Omental fat pad (tissue), 4 donors: ENCODE results near the gene RECQL5. TPM values are rescaled to one million over a fixed set of nuclear protein-coding genes. Genes with fewer than 3 reads are reported as not detected.

Source experiments
- ATAC-seq: fragments of 150-250 bp; one replicate; pipeline ENCODE4 v1.9.1; 2016; ENCODE audit warnings: mild to moderate bottlenecking, moderate library complexity; ENCODE audit not compliant: low FRiP score
- DNase-seq: peaks from one replicate; pipeline ENCODE4 v3.0.0-alpha.2; 2019; ENCODE audit warnings: low spot score
- total RNA-seq, 4 donors: library from RNA; depleted of rRNA; stranded (reverse); fragments of >200 nt; gene quantifications; one replicate each; pipeline ENCODE4 v1.1.0, GENCODE V29; 2016
- TF ChIP-seq, protein P1 (sequence below), 3 donors: fragments of 450-650 bp; IDR thresholded peaks; one replicate each; pipeline ENCODE4 v1.5.1; 2016 to 2017; ENCODE audit warnings: antibody characterized with exemption in 3 of 3, mild to moderate bottlenecking in 3 of 3, moderate library complexity in 2 of 3

Gene RECQL5
- total RNA-seq, 4 donors from 2014 or later = 10.9 to 20.6 (median 13.3) TPM

GRCh38 chr17:75624714-75625345 lies 42.1 kb downstream of the RECQL5 start:
- ATAC-seq (peak; percentile 2), DNase-seq (no peak)
- TF ChIP-seq, protein P1, sequence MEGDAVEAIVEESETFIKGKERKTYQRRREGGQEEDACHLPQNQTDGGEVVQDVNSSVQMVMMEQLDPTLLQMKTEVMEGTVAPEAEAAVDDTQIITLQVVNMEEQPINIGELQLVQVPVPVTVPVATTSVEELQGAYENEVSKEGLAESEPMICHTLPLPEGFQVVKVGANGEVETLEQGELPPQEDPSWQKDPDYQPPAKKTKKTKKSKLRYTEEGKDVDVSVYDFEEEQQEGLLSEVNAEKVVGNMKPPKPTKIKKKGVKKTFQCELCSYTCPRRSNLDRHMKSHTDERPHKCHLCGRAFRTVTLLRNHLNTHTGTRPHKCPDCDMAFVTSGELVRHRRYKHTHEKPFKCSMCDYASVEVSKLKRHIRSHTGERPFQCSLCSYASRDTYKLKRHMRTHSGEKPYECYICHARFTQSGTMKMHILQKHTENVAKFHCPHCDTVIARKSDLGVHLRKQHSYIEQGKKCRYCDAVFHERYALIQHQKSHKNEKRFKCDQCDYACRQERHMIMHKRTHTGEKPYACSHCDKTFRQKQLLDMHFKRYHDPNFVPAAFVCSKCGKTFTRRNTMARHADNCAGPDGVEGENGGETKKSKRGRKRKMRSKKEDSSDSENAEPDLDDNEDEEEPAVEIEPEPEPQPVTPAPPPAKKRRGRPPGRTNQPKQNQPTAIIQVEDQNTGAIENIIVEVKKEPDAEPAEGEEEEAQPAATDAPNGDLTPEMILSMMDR (IDR thresholded peaks at IDR 0.05) = no peak

DNA sequence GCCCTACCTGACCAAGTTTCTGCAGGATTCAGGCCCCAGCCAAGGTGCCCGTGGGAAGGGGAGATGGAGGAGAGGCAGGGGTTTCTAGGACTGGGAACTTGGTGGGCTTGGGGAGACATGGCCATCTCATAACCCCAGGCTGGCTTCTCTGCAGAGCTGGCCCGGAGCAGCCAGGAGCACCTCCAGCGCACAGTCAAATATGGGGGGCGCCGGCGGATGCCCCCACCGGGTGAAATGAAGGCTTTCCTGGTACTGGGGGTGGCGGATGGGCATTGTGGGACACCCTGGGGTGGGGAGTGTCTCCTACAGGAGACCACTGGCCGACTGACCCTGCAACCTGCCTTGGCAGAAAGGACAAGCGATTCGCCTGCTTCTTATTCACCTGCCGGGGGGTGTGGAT lies 42.9 kb downstream of the RECQL5 start:
- no peak for DNase-seq
- no peak for ATAC-seq
- TF ChIP-seq, protein P1 (IDR thresholded peaks at IDR 0.05) = no peak

GRCh38 chr17:75623386-75623785 lies 43.6 kb downstream of the RECQL5 start:
- no peak for DNase-seq
- ATAC-seq = no peak
- TF ChIP-seq, protein P1 (IDR thresholded peaks at IDR 0.05) = no peak

DNA sequence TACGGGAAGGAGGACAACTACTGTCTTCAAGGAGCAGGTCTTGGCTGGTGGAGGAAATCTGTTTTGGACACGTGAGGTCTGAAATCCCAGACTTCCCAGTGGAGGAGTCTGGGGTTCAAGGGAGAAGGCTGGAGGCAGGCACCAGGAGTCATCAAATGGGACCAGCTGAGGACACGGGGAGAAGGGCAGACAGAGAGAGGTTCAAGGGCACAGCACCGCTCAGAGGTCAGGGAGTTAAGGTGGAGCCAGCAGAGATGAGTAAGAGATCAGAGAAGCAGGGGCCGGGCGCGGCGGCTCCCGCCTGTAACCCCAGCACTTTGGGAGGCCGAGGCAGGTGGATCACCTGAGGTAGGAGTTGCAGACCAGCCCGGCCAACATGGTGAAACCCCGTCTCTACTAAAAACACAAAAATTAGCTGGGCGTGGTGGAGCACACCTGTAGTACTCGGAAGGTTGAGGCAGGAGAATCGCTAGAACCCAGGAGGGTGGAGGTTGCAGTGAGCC lies 44.1 kb downstream of the RECQL5 start:
- ATAC-seq = no peak
- DNase-seq = no peak
- TF ChIP-seq, protein P1 (IDR thresholded peaks at IDR 0.05) = no peak

DNA sequence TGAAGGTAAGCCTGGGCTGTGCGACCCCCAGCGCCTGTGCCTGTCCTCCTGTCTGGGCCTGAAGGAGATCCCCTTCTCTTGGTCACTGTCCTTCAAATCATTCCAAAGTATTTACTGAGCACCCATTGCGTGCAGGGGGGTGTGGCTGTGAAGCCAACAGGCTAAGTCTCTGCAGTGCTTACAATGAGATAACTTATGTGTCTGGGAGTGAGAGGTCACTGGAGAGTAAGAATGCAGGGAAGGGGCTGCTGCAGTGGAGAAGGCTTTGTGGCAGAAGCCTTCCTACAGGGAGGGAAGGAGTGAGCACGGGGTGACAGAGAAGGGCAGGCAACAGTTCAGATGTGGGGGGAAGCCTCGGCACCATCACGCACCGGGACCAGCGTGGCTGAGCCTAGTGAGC lies 44.9 kb downstream of the RECQL5 start:
- no peak for DNase-seq
- ATAC-seq = no peak
- TF ChIP-seq, protein P1 (IDR thresholded peaks at IDR 0.05) = no peak

GRCh38 chr17:75621489-75621888 lies 45.5 kb downstream of the RECQL5 start:
- DNase-seq = no peak
- ATAC-seq = no peak
- TF ChIP-seq, protein P1 (IDR thresholded peaks at IDR 0.05) = no peak
